ENCODE results near the gene SLC7A10. TPM values are rescaled to one million over a fixed set of nuclear protein-coding genes. Genes with fewer than 3 reads are reported as not detected.

The SLC7A10 gene
- total and polyA plus RNA-seq, 2 donors (not counting 1 experiment from before 2014, with no cell fraction given): not detected

DNA sequence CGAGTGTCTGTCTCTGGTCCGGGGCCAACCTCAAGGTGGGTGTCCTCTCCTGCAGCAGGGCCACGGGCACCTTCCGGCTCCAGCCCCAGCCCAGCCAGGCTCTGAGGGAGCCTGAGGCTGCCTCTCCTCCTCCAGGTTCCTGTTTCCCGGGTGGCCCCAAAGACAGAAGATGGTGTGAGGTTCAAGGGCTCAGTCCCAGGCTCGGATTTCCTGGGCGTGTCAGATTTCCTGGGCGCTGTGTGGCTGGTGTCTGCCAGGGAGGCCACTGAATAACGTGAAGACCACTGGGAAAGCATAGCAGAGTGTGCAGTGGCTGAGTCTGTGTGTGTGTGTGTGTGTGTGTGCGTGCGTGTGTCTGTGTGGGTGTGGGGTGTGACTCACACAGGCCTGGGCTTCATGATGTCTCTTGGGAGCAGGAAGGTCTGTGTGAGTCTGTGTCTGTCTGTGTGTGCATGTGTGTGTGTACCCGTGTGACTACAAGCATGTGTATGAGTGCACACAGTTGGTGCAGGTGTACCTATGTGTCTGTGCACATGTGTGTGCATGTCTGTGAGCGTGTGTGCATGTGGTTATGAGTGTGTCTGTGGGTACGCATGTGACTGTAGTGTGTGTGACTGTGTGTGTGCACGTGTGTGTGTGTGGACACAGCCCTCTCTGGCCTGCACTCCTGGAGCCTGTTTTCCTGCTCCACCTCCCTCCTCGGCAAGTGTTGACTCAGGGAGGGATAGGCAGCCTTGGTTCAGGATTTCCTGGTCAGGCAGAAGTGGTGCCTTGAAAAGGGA lies 48.4 kb upstream of the SLC7A10 start:
- no peak overlapping the region for H3K27ac ChIP-seq (ENCODE audit: insufficient read depth, low read length)
- H3K79me2 ChIP-seq (ENCODE audit: control insufficient read depth, insufficient read depth, low read length): no peaks in the 10 kb centered on the region
- H3K36me3 ChIP-seq (ENCODE audit: control insufficient read depth, insufficient read depth, low read length): no peaks in the 10 kb centered on the region
- DNase-seq (ENCODE audit: low read depth in 2 of 2): peak; percentile 71 to 88
- no peak overlapping the region for H2AFZ ChIP-seq (ENCODE audit: low read length)
- H3K4me2 ChIP-seq (ENCODE audit: extremely low read depth, insufficient read depth, low read length): no peak overlapping the region
- H3K4me1 ChIP-seq (ENCODE audit: control insufficient read depth, extremely low read depth, insufficient read depth, low read length): peaks cover 4% of the 10 kb centered on the region
- H3K27me3 ChIP-seq (ENCODE audit: control insufficient read depth, insufficient read depth, low read length): no peaks in the 10 kb centered on the region
- TF ChIP-seq EZH2 (IDR thresholded peaks at IDR 0.05; ENCODE audit: low read length, missing control alignments): no peak
- TF ChIP-seq, protein P1, sequence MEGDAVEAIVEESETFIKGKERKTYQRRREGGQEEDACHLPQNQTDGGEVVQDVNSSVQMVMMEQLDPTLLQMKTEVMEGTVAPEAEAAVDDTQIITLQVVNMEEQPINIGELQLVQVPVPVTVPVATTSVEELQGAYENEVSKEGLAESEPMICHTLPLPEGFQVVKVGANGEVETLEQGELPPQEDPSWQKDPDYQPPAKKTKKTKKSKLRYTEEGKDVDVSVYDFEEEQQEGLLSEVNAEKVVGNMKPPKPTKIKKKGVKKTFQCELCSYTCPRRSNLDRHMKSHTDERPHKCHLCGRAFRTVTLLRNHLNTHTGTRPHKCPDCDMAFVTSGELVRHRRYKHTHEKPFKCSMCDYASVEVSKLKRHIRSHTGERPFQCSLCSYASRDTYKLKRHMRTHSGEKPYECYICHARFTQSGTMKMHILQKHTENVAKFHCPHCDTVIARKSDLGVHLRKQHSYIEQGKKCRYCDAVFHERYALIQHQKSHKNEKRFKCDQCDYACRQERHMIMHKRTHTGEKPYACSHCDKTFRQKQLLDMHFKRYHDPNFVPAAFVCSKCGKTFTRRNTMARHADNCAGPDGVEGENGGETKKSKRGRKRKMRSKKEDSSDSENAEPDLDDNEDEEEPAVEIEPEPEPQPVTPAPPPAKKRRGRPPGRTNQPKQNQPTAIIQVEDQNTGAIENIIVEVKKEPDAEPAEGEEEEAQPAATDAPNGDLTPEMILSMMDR (conservative IDR thresholded peaks at IDR 0.05 in 1 of 2, IDR thresholded peaks at IDR 0.05 in 1 of 2; ENCODE audit: low read depth in 1 of 2, low read length in 2 of 2): no peak
- no peaks in the 10 kb centered on the region for H4K20me1 ChIP-seq (ENCODE audit: control insufficient read depth, extremely low read depth, insufficient read depth, low read length)
- H3K9ac ChIP-seq (ENCODE audit: insufficient read depth, low read length): no peak overlapping the region
- no peaks in the 10 kb centered on the region for H3K9me3 ChIP-seq (ENCODE audit: control insufficient read depth, insufficient read depth, low read depth, low read length)
- H3K4me3 ChIP-seq (replicated peaks in 1 of 4; ENCODE audit: control extremely low read depth in 1 of 4, insufficient read depth in 1 of 4, low read depth in 3 of 4, low read length in 4 of 4): no peak overlapping the region

DNA sequence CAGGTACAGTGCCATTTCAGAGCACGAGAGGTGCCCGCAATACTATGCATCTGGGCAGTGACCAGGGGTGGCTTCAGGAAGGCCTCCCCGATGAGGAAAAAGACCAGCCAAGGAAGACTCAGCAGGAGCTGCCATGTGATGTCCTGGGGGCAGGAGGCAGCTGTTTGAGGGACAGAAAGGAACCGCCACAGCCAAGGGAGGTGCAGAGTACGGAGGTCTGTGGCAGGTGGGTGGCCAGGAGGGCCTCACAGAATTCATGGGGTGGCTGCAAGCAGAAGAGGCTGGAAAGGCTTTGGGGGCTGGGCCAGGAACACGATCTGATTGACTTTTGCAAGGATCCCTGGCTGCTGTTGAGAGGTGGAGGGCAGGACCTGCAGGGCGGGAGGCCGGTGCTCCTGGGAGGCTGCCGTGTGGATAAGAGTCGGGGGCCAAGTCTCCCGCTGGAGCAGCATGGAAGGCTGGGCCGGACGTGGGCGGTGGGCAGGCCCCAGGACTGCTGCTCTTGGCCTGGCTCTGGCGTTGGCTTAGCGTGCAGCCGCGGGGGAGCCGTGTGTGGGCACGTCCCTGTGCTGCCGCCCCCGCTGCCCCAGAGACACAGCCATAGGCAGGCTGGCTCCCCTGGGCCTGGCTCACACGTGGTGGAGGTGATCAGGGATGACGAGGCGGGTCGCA lies 47.6 kb upstream of the SLC7A10 start:
- TF ChIP-seq EZH2 (IDR thresholded peaks at IDR 0.05; ENCODE audit: low read length, missing control alignments): no peak
- TF ChIP-seq, protein P1 (conservative IDR thresholded peaks at IDR 0.05 in 1 of 2, IDR thresholded peaks at IDR 0.05 in 1 of 2; ENCODE audit: low read depth in 1 of 2, low read length in 2 of 2): no peak
- no peak overlapping the region for H3K4me3 ChIP-seq (replicated peaks in 1 of 4; ENCODE audit: control extremely low read depth in 1 of 4, insufficient read depth in 1 of 4, low read depth in 3 of 4, low read length in 4 of 4)
- DNase-seq (ENCODE audit: low read depth in 2 of 2): no peak

DNA sequence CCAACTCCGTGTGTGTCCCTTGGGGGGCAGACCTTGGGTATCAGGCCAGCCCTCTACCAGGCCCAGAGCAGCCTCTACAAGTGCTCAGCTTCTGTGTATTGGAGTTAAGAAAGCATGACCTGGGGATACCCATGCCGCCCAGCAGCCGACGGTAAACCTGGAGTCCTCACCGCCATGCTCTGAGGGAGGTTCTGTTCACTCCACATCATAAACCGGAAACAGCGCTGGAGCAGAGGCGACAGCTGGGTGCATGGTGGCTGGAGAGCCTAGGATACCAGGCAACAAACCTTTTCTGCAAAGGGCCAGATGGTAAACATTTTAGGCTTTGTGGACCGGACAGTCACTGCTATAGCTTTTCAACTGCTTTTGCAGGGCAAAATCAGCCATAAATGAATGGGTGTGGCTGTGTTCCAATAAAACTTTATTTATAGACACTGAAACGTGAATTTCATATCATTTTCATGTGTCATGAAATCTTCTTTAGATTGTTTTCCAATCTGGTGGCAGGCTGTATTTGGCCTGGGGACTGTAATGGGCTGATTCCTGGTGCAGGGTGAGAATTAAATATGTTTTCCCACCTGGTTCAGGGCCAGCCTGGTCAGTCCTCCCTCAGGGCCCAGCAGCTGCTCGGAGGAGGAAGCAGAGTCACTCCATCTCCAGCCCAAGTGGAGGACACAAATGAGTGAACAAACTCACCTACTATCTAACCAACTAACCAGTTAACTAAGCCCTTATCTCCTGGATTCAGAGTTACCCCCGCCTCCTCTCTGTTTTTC lies 45.8 kb upstream of the SLC7A10 start:
- no peaks in the 10 kb centered on the region for H3K36me3 ChIP-seq (ENCODE audit: control insufficient read depth, insufficient read depth, low read length)
- no peaks in the 10 kb centered on the region for H3K79me2 ChIP-seq (ENCODE audit: control insufficient read depth, insufficient read depth, low read length)
- no peak for DNase-seq (ENCODE audit: low read depth in 2 of 2)
- H3K4me3 ChIP-seq (replicated peaks in 1 of 4; ENCODE audit: control extremely low read depth in 1 of 4, insufficient read depth in 1 of 4, low read depth in 3 of 4, low read length in 4 of 4): no peak overlapping the region
- H3K27ac ChIP-seq (ENCODE audit: insufficient read depth, low read length): no peak overlapping the region
- H3K9ac ChIP-seq (ENCODE audit: insufficient read depth, low read length): no peak overlapping the region
- H3K4me2 ChIP-seq (ENCODE audit: extremely low read depth, insufficient read depth, low read length): no peak overlapping the region
- no peak overlapping the region for H2AFZ ChIP-seq (ENCODE audit: low read length)
- TF ChIP-seq, protein P1 (conservative IDR thresholded peaks at IDR 0.05 in 1 of 2, IDR thresholded peaks at IDR 0.05 in 1 of 2; ENCODE audit: low read depth in 1 of 2, low read length in 2 of 2): no peak
- peaks cover 4% of the 10 kb centered on the region for H3K4me1 ChIP-seq (ENCODE audit: control insufficient read depth, extremely low read depth, insufficient read depth, low read length)
- H4K20me1 ChIP-seq (ENCODE audit: control insufficient read depth, extremely low read depth, insufficient read depth, low read length): no peaks in the 10 kb centered on the region
- no peaks in the 10 kb centered on the region for H3K27me3 ChIP-seq (ENCODE audit: control insufficient read depth, insufficient read depth, low read length)
- no peaks in the 10 kb centered on the region for H3K9me3 ChIP-seq (ENCODE audit: control insufficient read depth, insufficient read depth, low read depth, low read length)

More for the DNA sequence above, 47.6 kb upstream of the SLC7A10 start:
- H3K4me2 ChIP-seq (ENCODE audit: extremely low read depth, insufficient read depth, low read length): no peak overlapping the region
- no peaks in the 10 kb centered on the region for H3K27me3 ChIP-seq (ENCODE audit: control insufficient read depth, insufficient read depth, low read length)
- no peaks in the 10 kb centered on the region for H3K79me2 ChIP-seq (ENCODE audit: control insufficient read depth, insufficient read depth, low read length)
- H3K4me1 ChIP-seq (ENCODE audit: control insufficient read depth, extremely low read depth, insufficient read depth, low read length): peaks cover 4% of the 10 kb centered on the region
- H2AFZ ChIP-seq (ENCODE audit: low read length): no peak overlapping the region
- H3K9ac ChIP-seq (ENCODE audit: insufficient read depth, low read length): no peak overlapping the region
- H3K27ac ChIP-seq (ENCODE audit: insufficient read depth, low read length): no peak overlapping the region
- no peaks in the 10 kb centered on the region for H4K20me1 ChIP-seq (ENCODE audit: control insufficient read depth, extremely low read depth, insufficient read depth, low read length)
- no peaks in the 10 kb centered on the region for H3K9me3 ChIP-seq (ENCODE audit: control insufficient read depth, insufficient read depth, low read depth, low read length)
- no peaks in the 10 kb centered on the region for H3K36me3 ChIP-seq (ENCODE audit: control insufficient read depth, insufficient read depth, low read length)

All from fibroblast of lung (primary cell).